Transverse colon (tissue), 4 donors: ENCODE data around the gene RMDN2. TPM values are rescaled to one million over a fixed set of nuclear protein-coding genes. Genes with fewer than 3 reads are reported as not detected.

Source experiments
- DNase-seq: peaks from one replicate; pipeline ENCODE4 v3.0.0-alpha.2; 2019
- H3K27ac ChIP-seq, 4 donors: fragments of 200-600 bp; sonication (generic); 2 replicates each; pipeline ENCODE4 v1.5.1; 2016 to 2018; ENCODE audit warnings: inconsistent platforms in 4 of 4
- H3K27me3 ChIP-seq: fragments of 200-600 bp; sonication (generic); 2 replicates; pipeline ENCODE4 v1.5.1; 2017; ENCODE audit warnings: inconsistent platforms
- H3K36me3 ChIP-seq, 4 donors: fragments of 200-600 bp; sonication (generic); 2 replicates each; pipeline ENCODE4 v1.5.1; 2017 to 2019; ENCODE audit warnings: inconsistent platforms in 4 of 4
- H3K4me1 ChIP-seq, 4 donors: fragments of 200-600 bp; sonication (generic); 2 replicates each; pipeline ENCODE4 v1.5.1; 2017 to 2020; ENCODE audit warnings: inconsistent platforms in 4 of 4
- H3K4me3 ChIP-seq, 4 donors: fragments of 200-600 bp; sonication (generic); 1 replicate in 1 of 4; 2 replicates in 3 of 4; pipeline versions ENCODE4 v1.5.1 to v1.6.1; 2017 to 2019; ENCODE audit warnings: inconsistent platforms in 4 of 4
- H3K9me3 ChIP-seq, 2 donors: fragments of 200-600 bp; sonication (generic); 2 replicates each; pipeline ENCODE4 v1.5.1; 2017 to 2019; ENCODE audit warnings: inconsistent platforms in 2 of 2
- EP300 ChIP-seq: sonication (generic); formaldehyde crosslinking; IDR thresholded peaks from one replicate; pipeline ENCODE4 v1.6.1; 2017; ENCODE audit warnings: antibody characterized with exemption, low read depth
- POLR2A ChIP-seq: fragments of 450-650 bp; IDR thresholded peaks from one replicate; pipeline ENCODE4 v1.6.1; 2016; ENCODE audit warnings: antibody characterized with exemption, mild to moderate bottlenecking, moderate library complexity
- POLR2AphosphoS5 ChIP-seq, 3 donors: sonication (generic); formaldehyde crosslinking; IDR thresholded peaks; one replicate each; pipeline ENCODE4 v1.6.1; 2016; ENCODE audit warnings: antibody characterized with exemption in 3 of 3
- WGBS, 2 donors: methylation state at CpG; one replicate each; pipeline ENCODE4 v1.1.5; 2018; ENCODE audit warnings: low coverage in 1 of 2; 5-methylcytosine and 5-hydroxymethylcytosine counted together
- in situ Hi-C, 4 donors: fragments of 200-750 bp; cut with MboI; loops; one replicate each; pipeline versions ENCODE4 v1.15.0 to v1.15.1; 2017; ENCODE audit warnings: low sequenced_read_pairs in 3 of 4, low pct_ligation_motif_present in 1 of 4, low pct_unique_long_range_greater_than_20kb in 1 of 4
- intact Hi-C: fragments of 100-400 bp; cut with DNase I; formaldehyde crosslinking; loops from one replicate; pipeline ENCODE4 v1.15.1; 2023; ENCODE audit warnings: low total_unique reads
- total RNA-seq, 4 donors: library from RNA; depleted of rRNA; stranded (reverse); fragments of >200 nt; gene quantifications; one replicate each; pipeline ENCODE4 v1.1.0, GENCODE V29; 2016
- TF ChIP-seq, protein P1 (sequence below), 5 experiments: fragments of 200-600 bp in 3 of 5; fragments of 450-650 bp in 2 of 5; sonication (generic) in 3 of 5; IDR thresholded peaks; 1 replicate in 2 of 5; 2 replicates in 3 of 5; pipeline ENCODE4 v1.5.1; 2016 to 2017; ENCODE audit warnings: antibody characterized with exemption in 5 of 5, inconsistent platforms in 3 of 5, mild to moderate bottlenecking in 2 of 5, moderate library complexity in 1 of 5

Gene RMDN2
- total RNA-seq, 4 donors from 2014 or later = 12.3 to 48.3 (median 28.9) TPM

DNA sequence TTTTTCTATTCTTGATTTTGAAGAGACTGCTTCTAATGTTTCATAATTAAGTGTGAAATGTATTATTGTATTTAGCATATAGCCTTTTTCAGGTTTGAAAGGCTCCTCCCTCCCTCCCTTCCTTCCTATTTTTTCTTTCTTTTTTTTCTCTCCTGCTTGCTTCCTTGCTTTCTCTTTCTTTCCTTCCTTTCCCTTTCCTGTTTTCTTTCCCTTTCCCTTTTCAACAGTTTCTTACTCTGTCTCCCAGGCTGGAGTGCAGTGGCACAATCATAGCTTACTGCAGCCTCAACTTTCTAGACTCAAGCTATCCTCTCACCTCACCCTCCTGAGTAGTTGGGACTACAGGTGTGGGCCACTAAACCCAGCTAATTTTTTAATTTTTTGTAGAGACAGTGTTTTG, 44.6 kb downstream of the RMDN2 start:
- H3K4me1 ChIP-seq = no peaks in the 10 kb centered on the region
- no peaks in the 10 kb centered on the region for H3K9me3 ChIP-seq
- no peaks in the 10 kb centered on the region for H3K27me3 ChIP-seq
- intact Hi-C loops (no loop called here), in situ Hi-C loops (loop anchor here in 1 of 4 donors (10.0 kb wide), 1 partner anchor 315 kb away; no protein-coding TSS in a partner anchor)
- no peak for DNase-seq
- TF ChIP-seq, protein P1, sequence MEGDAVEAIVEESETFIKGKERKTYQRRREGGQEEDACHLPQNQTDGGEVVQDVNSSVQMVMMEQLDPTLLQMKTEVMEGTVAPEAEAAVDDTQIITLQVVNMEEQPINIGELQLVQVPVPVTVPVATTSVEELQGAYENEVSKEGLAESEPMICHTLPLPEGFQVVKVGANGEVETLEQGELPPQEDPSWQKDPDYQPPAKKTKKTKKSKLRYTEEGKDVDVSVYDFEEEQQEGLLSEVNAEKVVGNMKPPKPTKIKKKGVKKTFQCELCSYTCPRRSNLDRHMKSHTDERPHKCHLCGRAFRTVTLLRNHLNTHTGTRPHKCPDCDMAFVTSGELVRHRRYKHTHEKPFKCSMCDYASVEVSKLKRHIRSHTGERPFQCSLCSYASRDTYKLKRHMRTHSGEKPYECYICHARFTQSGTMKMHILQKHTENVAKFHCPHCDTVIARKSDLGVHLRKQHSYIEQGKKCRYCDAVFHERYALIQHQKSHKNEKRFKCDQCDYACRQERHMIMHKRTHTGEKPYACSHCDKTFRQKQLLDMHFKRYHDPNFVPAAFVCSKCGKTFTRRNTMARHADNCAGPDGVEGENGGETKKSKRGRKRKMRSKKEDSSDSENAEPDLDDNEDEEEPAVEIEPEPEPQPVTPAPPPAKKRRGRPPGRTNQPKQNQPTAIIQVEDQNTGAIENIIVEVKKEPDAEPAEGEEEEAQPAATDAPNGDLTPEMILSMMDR (IDR thresholded peaks at IDR 0.05) = no peak
- TF ChIP-seq POLR2AphosphoS5 (IDR thresholded peaks at IDR 0.05) = no peak
- TF ChIP-seq EP300 = no peak
- no peak for TF ChIP-seq POLR2A
- no peaks in the 10 kb centered on the region for H3K36me3 ChIP-seq
- no peak overlapping the region for H3K27ac ChIP-seq
- H3K4me3 ChIP-seq = no peak overlapping the region

DNA sequence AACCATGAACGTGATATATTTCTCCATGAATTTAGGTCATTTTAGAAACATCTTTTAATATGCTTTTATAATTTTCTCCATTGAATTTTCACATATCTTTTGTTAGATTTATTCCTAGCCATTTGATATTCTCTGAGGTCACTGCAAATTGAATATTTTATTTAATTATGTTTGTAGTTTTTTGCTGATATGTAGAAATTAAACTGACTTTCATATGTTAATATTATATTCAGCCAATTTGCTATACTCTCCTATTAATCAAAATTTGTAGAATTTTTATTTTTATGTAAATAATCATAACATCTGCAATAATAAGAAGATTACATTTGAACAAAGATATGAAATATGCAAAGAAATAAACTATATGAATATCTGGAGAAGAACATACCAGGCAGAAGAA, 46.9 kb downstream of the RMDN2 start:
- TF ChIP-seq POLR2A = no peak
- TF ChIP-seq, protein P1 (IDR thresholded peaks at IDR 0.05) = no peak
- no peak for TF ChIP-seq POLR2AphosphoS5 (IDR thresholded peaks at IDR 0.05)
- TF ChIP-seq EP300 = no peak
- H3K4me3 ChIP-seq = no peak overlapping the region
- no peaks in the 10 kb centered on the region for H3K36me3 ChIP-seq
- intact Hi-C loops = no loop called here
- no peaks in the 10 kb centered on the region for H3K9me3 ChIP-seq
- in situ Hi-C loops = loop anchor here in 1 of 4 donors (10.0 kb wide), 1 partner anchor 313 kb away; no protein-coding TSS in a partner anchor
- 86 to 95% methylated on average over 1 of the region's 1 CpG for WGBS, 2 donors
- no peak for DNase-seq
- H3K27ac ChIP-seq = no peak overlapping the region
- H3K27me3 ChIP-seq = no peaks in the 10 kb centered on the region
- no peaks in the 10 kb centered on the region for H3K4me1 ChIP-seq

DNA sequence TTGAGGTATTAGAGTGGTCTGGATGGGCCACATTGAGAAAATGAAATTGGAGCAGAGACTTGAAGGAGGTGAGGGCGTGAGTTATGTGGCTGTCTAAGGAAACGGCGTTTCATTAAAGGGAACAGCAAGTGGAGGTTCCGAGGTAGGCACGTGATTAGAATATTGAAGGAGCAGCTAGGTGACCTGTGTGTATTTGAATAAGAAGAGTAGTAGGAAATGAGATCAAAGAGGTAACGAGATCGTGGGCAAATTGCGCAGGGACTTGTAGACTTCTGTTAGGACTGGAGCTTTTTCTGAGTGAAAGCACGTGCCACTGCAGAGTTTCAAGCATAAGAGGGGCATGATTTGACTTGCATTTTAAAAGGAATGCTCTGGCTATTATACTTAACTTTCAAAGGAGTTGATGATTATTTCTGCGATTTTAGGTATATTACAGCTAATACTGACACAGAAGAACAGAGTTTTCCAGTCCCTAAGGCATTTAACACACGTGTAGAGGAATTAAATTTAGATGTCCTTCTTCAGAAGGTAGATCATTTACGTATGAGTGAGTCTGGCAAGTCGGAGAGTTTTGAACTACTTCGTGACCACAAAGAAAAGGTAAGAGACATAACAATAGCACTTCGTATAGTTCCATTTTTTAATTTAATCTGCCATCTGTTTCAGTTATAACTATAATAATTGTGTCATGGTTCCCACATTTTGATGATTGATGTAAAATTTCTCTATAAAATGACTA, 48.7 kb downstream of the RMDN2 start:
- in situ Hi-C loops (loop anchor here in 1 of 4 donors (10.0 kb wide), 1 partner anchor 311 kb away; no protein-coding TSS in a partner anchor), intact Hi-C loops (no loop called here)
- no peak overlapping the region for H3K4me3 ChIP-seq
- H3K27ac ChIP-seq = no peak overlapping the region
- DNase-seq = no peak
- no peaks in the 10 kb centered on the region for H3K27me3 ChIP-seq
- TF ChIP-seq, protein P1 (IDR thresholded peaks at IDR 0.05) = no peak
- TF ChIP-seq POLR2A (no peak), POLR2AphosphoS5 (IDR thresholded peaks at IDR 0.05) (no peak), EP300 (no peak)
- WGBS, 2 donors = 94 to 96% methylated on average over 15 of the region's 15 CpGs
- H3K9me3 ChIP-seq = no peaks in the 10 kb centered on the region
- no peaks in the 10 kb centered on the region for H3K4me1 ChIP-seq
- H3K36me3 ChIP-seq = no peaks in the 10 kb centered on the region

DNA sequence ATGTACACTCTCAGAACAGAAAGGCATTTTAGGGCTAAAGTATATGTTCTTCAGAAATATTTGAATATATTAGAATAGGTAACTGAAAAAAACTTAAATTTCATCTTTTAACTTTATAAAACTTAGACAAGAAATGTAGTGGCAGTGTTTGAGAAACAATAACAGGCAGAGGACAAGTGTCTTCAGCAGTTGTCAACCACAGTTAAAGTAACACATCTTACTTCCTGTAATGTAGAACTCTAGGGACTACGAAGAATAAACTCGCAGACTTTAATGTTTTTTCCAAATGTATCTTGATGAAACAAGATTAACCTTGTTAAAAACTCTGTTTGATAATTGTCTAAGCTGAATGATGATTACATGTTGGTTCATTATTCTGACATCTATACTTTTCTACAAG, 50.7 kb downstream of the RMDN2 start:
- no peak for DNase-seq
- H3K36me3 ChIP-seq = no peaks in the 10 kb centered on the region
- H3K4me1 ChIP-seq = no peaks in the 10 kb centered on the region
- no peaks in the 10 kb centered on the region for H3K9me3 ChIP-seq
- H3K27me3 ChIP-seq = no peaks in the 10 kb centered on the region
- intact Hi-C loops = no loop called here
- no peak overlapping the region for H3K4me3 ChIP-seq
- in situ Hi-C loops = loop anchor here in 1 of 4 donors (10.0 to 25.0 kb wide), 2 partner anchors 309 to 536 kb away; no protein-coding TSS in a partner anchor
- H3K27ac ChIP-seq = no peak overlapping the region
- TF ChIP-seq, protein P1 (IDR thresholded peaks at IDR 0.05) = no peak
- TF ChIP-seq POLR2AphosphoS5 (IDR thresholded peaks at IDR 0.05) = no peak
- TF ChIP-seq POLR2A = no peak
- no peak for TF ChIP-seq EP300
- 86 to 89% methylated on average over 2 of the region's 2 CpGs for WGBS, 2 donors
